K562 (cell line): ENCODE data around the gene ZBTB33. TPM values are rescaled to one million over a fixed set of nuclear protein-coding genes. Genes with fewer than 3 reads are reported as not detected.

ENCODE experiments used
- AFF1 ChIP-seq, 2 experiments: fragments of 450-650 bp; IDR thresholded peaks; 2 replicates each; pipeline ENCODE4 v1.6.1; 2018; ENCODE audit warnings: mild to moderate bottlenecking in 2 of 2, low read depth in 1 of 2; ENCODE audit not compliant: partially characterized antibody in 2 of 2
- COPS2 ChIP-seq: fragments of 450-650 bp; conservative IDR thresholded peaks from 2 replicates; pipeline ENCODE4 v1.6.1; 2016; ENCODE audit warnings: mild to moderate bottlenecking, moderate library complexity
- CREB3L1 ChIP-seq: fragments of 450-650 bp; IDR thresholded peaks from 2 replicates; pipeline ENCODE4 v1.6.1; 2014; ENCODE audit warnings: low read depth, mild to moderate bottlenecking, moderate library complexity, borderline replicate concordance
- E2F6 ChIP-seq, 2 experiments: IDR thresholded peaks; 2 replicates each; pipeline ENCODE4 v1.6.1; 2011; ENCODE audit warnings: borderline replicate concordance in 1 of 2, control low read depth in 1 of 2, low read depth in 1 of 2, low read length in 1 of 2, mild to moderate bottlenecking in 1 of 2, mixed read lengths in 1 of 2, moderate library complexity in 1 of 2; ENCODE audit not compliant: insufficient read depth in 1 of 2, insufficient read length in 1 of 2, poor library complexity in 1 of 2, severe bottlenecking in 1 of 2; ENCODE audit errors: extremely low read depth in 1 of 2
- EZH2 ChIP-seq: IDR thresholded peaks from 2 replicates; pipeline ENCODE4 v1.6.1; 2012; ENCODE audit warnings: low read depth, mild to moderate bottlenecking, inconsistent platforms, low read length, borderline replicate concordance
- PRDM10 ChIP-seq: fragments of 450-650 bp; IDR thresholded peaks from 2 replicates; pipeline ENCODE4 v1.6.1; 2018; ENCODE audit not compliant: partially characterized antibody
- SP2 ChIP-seq: IDR thresholded peaks from 2 replicates; pipeline ENCODE4 v1.6.1; 2011; ENCODE audit warnings: mild to moderate bottlenecking, low read depth, low read length, moderate library complexity; ENCODE audit not compliant: poor library complexity, severe bottlenecking; ENCODE audit errors: extremely low read depth
- XRCC4 ChIP-seq: IDR thresholded peaks from one replicate; pipeline ENCODE4 v1.6.1; 2011; ENCODE audit not compliant: insufficient read depth, insufficient read length; ENCODE audit errors: extremely low read depth
- ZBTB33 ChIP-seq: sonication (generic); formaldehyde crosslinking; IDR thresholded peaks from 2 replicates; pipeline ENCODE4 v1.8.1; 2023; ENCODE audit warnings: mild to moderate bottlenecking, missing genetic modification reagents
- ZC3H4 ChIP-seq: sonication (generic); formaldehyde crosslinking; IDR thresholded peaks from 2 replicates; pipeline ENCODE4 v1.9.0; 2021; ENCODE audit warnings: missing genetic modification reagents, borderline replicate concordance
- ZNF444 ChIP-seq: fragments of 250-450 bp; sonication (Bioruptor Pico); IDR thresholded peaks from 2 replicates; pipeline ENCODE4 v1.4.0; 2020; ENCODE audit warnings: mild to moderate bottlenecking, moderate library complexity
- polyA plus RNA-seq, 8 experiments: library from polyadenylated mRNA; depleted of rRNA in 4 of 8; stranded (reverse) in 5 of 8; unstranded in 3 of 8; fragments of >200 nt; fragmentation: Nextera tagmentation in 2 of 8; fragmentation: Illumina TruSeq in 1 of 8; extraction: Ambion mirVana in 2 of 8; extraction: Trizol in 1 of 8; gene quantifications; 2 replicates each; pipeline versions ENCODE4 v1.2.1 to v1.2.3, GENCODE V29; 2011 to 2014; ENCODE audit warnings: inconsistent platforms in 1 of 8, missing spikeins in 1 of 8
- total RNA-seq, 7 experiments: library from RNA; depleted of rRNA in 6 of 7; stranded (reverse); fragments of >200 nt in 6 of 7; fragmentation: Illumina TruSeq in 2 of 7; extraction: Trizol in 2 of 7; gene quantifications; 2 replicates each; pipeline versions ENCODE4 v1.2.1 to v1.2.3, GENCODE V29; 2011 to 2021; ENCODE audit warnings: low replicate concordance in 1 of 7

ZBTB33 gene
- total and polyA plus RNA-seq, 9 of the 15 experiments (the other 6 are each of a cell fraction or from before 2014, with no cell fraction given), result 5.6 to 29.8 (median 15.6) TPM

GRCh38 chrX:120250522-120251271 lies at the start of gene ZBTB33 (continued):
- no peak for TF ChIP-seq PRDM10
- TF ChIP-seq E2F6 (IDR thresholded peaks at IDR 0.05; ENCODE audit: borderline replicate concordance in 1 of 2, extremely low read depth in 1 of 2, insufficient read depth in 1 of 2, insufficient read length in 1 of 2, low read depth in 1 of 2, low read length in 1 of 2, poor library complexity in 1 of 2, severe bottlenecking in 1 of 2), result peak; percentile 93 to 98
- TF ChIP-seq CREB3L1, result peak; percentile 82; the same call in 1 of the 2 replicates
- no peak for TF ChIP-seq COPS2
- TF ChIP-seq ZBTB33 (CRISPR knock-in tag), result peak; percentile 93
- TF ChIP-seq SP2, result no peak
- no peak for TF ChIP-seq EZH2
- no peak for TF ChIP-seq XRCC4
- no peak for TF ChIP-seq ZC3H4
- TF ChIP-seq AFF1 (IDR thresholded peaks at IDR 0.05; ENCODE audit: low read depth in 1 of 2, partially characterized antibody in 2 of 2), result no peak
- no peak for TF ChIP-seq ZNF444
